ENCODE measurements around the gene ZNF462. TPM values are rescaled to one million over a fixed set of nuclear protein-coding genes. Genes with fewer than 3 reads are reported as not detected.
"Not testable (repeated sequence)": the region's sequence is repeated elsewhere in the genome, so short reads cannot be mapped to it uniquely, and the experiment has no call there.

ZNF462 gene
- total RNA-seq, 1 experiment from 2014 or later: 17.8 TPM

DNA sequence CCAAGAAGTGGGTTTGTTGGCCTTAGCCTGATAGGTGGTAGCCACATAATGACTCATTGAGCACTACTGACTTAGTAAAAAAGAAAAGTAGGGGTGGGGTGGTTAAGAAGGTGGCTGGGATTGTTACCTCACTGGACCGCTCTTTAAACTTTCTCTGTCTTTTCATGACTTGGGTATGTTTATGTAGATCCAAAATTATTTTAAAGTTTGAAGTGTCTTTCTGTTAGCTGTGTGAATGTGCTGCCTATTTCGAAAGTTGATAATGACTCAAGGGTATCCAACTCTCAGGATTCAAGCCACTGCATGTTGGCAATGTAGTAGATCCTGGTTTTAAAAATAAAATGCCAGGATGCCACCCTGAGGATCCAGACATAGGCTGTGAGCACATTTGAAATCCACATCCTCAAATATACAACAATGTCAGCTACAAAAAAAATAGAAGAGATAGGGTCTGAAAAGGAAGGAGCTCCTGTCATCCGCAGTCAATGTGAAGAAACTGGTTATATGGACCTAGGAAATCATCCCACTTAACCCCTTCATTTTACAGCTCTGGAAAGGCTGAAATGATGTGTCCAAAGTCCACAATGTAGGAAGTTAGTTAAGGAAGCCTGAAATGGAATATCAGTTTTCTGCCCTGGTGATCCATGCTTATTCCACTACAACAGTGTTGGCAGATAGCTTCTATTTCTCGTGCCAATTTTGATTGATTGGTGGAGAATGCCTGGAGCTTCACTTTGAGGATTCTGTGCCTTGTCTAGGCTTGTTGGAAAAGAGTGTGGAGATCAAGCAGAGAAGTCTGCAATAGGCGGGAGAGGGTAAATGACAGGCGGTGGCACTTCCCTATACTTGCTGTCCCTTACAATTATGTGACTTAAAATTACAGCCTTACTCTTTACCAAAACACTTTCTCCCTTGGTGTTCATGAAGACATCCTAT, 23.4 kb downstream of the ZNF462 start:
- DNase-seq (ENCODE audit: low read depth): peak; percentile 40

DNA sequence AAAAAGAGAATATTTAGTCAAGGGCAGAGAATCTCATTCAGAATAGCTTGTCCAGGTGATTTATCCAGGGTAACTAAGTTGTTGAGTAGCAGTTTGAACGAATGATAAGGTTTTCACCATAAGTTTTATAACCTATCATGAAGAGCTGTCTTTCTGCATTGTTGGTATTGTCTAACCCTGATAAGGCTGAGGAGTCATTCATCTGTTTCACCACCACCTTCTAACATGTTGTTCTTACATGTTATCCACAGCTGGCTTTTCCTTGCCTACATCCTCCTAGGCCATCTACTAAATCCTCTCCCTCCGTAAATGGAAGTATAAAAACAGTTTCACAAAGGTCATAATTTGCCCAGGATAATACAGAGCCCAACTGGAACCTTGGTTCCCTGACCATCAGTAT, 24.1 kb downstream of the ZNF462 start:
- DNase-seq (ENCODE audit: low read depth): no peak

DNA sequence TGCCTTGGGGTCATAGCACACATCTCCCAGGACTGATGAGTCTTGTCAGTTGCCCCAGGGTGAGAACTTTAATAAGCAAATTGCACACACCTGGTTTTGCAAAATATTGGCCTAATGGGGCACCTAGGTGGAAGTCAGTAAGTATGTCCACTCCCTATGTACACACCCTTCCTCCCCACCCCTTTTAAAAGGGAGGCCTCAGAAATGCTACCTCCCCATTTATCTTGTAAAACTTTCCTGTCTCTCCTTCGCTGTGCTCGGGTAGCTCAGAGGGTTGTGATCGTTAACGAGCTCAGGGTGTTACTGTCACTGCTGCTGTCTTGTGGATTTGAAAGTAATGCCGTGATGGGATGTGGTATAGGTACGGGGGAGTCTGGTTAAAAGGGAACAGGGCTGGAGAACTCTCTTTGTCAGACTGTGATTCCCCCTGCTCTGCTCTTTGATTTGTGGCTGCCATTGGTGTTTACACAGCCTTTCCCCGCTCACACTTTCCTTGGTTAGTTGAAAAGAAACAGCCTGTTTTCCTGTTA, 26.2 kb downstream of the ZNF462 start:
- DNase-seq (ENCODE audit: low read depth): no peak

- DNase-seq (ENCODE audit: low read depth): no peak
Measured at GRCh38 chr9:106890608-106891007, 27.6 kb downstream of the ZNF462 start.

DNA sequence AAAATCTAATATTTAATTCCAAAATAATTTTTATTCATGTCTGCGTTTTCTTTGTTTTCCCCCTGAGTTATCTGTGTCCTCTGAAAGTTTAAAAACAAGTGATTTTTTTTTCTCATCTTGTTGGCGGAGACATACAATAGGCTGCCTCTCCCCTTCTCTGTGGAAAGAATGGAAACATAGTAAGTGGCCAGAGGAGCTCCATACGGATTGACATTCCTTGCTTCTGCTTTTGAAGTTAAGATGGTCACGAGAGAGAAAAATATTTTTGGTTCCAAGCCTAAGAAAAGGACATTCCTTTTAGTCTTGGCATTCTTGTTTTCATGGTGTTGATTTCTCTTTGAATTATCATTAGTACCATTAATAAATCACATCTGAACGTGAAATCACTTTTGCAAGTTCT, 28.3 kb downstream of the ZNF462 start:
- no peak for DNase-seq (ENCODE audit: low read depth)

GRCh38 chr9:106892632-106893031, 29.7 kb downstream of the ZNF462 start:
- peak; percentile 100 for DNase-seq (ENCODE audit: low read depth)

DNA sequence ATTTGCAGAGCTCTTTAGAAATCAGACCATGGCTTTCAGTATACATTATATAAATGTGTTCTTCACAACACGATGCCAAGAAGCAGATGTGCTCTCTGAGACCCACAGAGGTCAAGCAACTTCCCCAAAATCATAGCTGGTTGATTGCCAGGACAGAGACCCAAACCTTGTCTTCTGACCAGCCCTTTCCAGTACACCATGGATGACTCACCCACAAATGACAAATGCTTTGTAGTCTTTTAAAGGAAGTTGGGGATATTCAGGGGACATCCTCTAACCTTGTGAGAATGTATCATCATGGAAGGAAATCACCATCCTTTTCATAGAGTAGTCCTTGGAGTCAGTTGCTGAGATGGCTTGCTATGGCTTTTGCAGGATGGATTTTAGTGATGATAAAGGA, 30.1 kb downstream of the ZNF462 start:
- peak; percentile 93 for DNase-seq (ENCODE audit: low read depth)

GRCh38 chr9:106896695-106897094, 33.7 kb downstream of the ZNF462 start:
- no peak for DNase-seq (ENCODE audit: low read depth)

GRCh38 chr9:106897236-106897635, 34.3 kb downstream of the ZNF462 start:
- DNase-seq (ENCODE audit: low read depth): peak; percentile 66

GRCh38 chr9:106897751-106898150, 34.8 kb downstream of the ZNF462 start:
- no peak for DNase-seq (ENCODE audit: low read depth)

GRCh38 chr9:106900523-106900922, 37.6 kb downstream of the ZNF462 start:
- DNase-seq (ENCODE audit: low read depth): not testable (repeated sequence)

DNA sequence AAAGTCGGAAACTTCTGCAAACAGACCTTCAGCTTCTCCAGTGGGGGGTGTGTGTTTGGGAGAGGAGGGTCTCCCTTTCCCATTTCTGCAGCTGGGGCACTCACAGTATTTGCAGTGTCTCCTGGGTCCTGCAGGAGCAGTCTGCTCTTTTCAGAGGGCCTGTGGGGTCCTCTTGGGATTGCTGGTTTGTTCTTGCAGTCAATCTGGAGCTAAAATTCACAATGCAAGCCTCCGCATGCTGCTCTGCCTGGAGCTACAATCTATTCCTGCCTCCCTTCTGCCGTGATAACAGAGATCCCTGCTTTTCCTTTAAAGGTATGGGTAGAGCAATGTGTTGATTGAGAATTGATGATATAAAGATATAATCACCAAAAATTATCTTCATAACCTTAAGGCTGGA, 43.2 kb downstream of the ZNF462 start:
- DNase-seq (ENCODE audit: low read depth): no peak

DNA sequence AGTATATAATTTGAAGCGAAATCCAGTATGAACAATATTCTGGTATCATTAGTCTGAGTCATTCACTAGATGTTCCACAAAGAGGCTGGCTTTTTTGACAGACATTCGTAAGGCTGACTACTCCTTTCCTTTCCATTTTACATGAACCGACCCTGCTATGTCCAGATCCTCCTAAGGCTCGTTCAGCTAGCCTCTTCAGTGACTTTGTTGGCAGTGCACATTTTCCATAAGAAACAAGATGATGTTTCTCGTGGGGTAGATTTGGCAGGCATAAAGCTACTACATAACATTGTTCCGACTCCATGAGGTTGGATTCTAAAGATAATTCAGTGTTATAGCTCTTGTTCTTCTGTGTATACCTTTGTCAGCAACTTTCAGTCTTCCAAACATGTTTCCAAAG, 49.0 kb downstream of the ZNF462 start:
- DNase-seq (ENCODE audit: low read depth): no peak

GRCh38 chr9:106913276-106913675, 50.3 kb downstream of the ZNF462 start:
- DNase-seq (ENCODE audit: low read depth): no peak

GRCh38 chr9:106915851-106916250, 52.9 kb downstream of the ZNF462 start:
- no peak for DNase-seq (ENCODE audit: low read depth)

DNA sequence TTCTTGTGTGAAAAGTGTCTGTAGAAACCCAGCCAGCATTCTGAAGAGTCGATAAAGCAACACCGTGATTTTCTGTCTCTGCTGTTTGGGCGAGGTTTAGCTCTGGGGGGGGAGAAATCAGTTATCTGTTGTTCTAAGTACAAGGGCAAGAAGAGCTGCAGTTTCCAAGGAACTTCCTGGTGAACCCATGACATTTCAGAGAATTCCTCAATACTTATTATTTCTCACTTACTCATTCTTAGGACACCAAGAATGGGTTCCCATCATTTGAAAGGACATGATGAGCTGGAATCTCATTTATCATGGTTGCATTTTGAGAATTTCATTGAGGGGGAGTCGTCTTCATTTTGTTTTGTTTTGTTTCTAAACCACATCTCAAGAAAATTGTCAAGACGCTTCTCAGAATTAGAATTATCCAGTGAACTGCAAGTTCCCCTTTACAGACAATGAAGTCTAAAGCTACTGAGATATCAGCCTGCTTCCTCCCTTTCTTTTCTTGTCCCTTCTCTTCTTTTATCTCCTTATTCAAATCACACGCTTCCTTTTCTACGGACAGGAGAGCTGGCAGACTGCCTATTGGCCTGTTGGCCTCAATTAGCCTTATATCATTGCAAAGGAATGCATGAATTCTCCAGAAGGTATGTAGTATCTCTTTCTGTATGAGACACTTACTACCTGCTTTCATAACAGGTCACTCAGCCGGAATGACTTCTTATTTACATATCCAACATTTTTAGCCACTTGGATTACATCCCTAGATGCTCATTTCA, 53.7 kb downstream of the ZNF462 start:
- peak; percentile 97 for DNase-seq (ENCODE audit: low read depth)

DNA sequence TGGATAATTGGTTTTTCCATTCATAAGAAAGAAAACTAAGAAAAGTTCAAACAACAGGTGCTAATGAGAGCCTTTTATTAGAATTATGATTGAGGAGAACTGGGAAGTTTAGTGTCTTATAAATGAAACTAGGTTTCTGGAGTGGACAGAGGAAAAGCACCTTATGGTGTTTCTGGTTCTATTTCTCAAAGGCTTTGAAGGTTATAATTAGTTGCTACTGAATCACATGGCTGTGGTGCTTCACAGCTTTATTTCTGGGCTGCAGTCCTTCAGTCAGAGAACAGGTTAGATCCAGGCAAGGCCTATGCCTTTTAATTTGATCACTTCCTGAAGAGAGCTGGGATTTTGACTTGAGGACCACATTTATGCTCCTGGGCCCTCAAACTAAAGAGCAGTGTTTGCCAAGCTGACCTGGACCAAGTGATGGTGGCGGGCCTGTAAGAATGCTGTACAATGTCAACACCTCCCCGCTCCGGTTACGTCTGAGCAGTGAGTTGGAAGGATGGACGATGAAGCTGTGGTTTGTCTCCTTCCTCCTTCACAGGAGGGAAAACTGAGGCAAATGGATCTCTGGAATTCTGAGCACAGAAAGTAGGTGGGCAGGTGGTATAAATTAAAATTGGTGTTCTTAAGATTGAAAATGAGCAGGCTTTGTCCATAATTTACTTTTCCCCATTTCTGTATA, 56.0 kb downstream of the ZNF462 start:
- DNase-seq (ENCODE audit: low read depth): no peak

- no peak for DNase-seq (ENCODE audit: low read depth)
Measured at GRCh38 chr9:106920091-106920490, 57.1 kb downstream of the ZNF462 start.

GRCh38 chr9:106920701-106921283, 57.8 kb downstream of the ZNF462 start:
- peak; percentile 49 for DNase-seq (ENCODE audit: low read depth)

DNA sequence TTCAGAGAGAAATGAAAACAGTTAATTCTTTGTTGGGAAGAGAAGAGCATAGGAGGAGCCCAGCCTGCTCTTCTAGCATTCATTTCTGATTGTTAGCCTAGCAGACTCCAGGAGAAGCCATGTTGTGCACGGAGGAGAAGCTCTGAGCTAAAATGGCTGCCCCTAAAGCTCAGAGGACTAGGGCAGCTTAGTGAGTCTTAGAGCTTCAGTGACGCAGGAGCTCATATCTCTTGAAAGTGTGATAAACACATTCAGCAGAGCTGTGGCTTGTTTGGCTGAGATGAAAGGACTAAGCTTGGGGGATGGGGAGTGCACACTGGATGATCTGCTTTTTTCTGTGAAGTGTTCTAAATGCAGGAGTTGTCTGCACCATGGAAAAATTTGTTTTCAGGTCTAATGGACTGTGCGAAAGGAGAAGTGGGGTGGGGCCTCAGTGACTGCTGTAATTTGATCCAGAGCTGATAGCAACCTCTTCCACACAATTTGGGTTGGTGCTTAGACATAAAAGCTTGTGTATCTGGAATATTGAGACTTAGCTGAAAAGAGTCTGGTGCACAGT, 58.5 kb downstream of the ZNF462 start:
- DNase-seq (ENCODE audit: low read depth): peak; percentile 81

DNA sequence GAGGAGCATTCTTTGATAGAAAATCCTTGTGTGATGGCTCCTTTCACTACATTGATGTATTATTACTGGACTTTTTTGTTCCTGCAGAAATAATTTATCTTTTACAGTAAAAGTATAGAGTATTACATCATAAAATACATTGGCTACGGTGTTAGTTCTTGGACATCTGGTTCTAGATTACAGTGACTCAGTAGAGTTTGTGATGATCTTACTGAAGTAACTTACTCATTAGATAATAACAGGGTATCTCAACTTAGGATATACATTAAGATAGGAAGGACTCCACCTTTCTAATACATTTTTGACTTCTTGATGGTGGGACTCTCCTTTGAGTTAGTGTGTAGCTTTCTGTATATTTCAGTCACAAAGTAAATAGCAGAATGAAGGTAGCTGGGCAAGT, 59.1 kb downstream of the ZNF462 start:
- DNase-seq (ENCODE audit: low read depth): no peak
